G401 (cell line): ENCODE data around the gene ZW10. TPM values are rescaled to one million over a fixed set of nuclear protein-coding genes. Genes with fewer than 3 reads are reported as not detected.
"Not testable (repeated sequence)": the region's sequence is repeated elsewhere in the genome, so short reads cannot be mapped to it uniquely, and the experiment has no call there.

Source experiments
- DNase-seq: peaks from one replicate; pipeline ENCODE4 v3.0.0-alpha.2; 2015; ENCODE audit warnings: low spot score
- in situ Hi-C: cut with HindIII; loops from 2 replicates; pipeline ENCODE4 v1.10.0; 2016; ENCODE audit warnings: low sequenced_read_pairs, mixed read lengths
- total RNA-seq: library from RNA; depleted of rRNA; stranded (reverse); fragments of >200 nt; shearing (Covaris generic); gene quantifications from 2 replicates; pipeline ENCODE4 v1.2.3, GENCODE V29; 2014

The ZW10 gene
- total RNA-seq, 1 experiment from 2014 or later = 29.4 TPM

GRCh38 chr11:113710989-113711388 is 62.5 kb downstream of the ZW10 start:
- no peak for DNase-seq
- in situ Hi-C loops = no loop called here

- in situ Hi-C loops = no loop called here
- peak; percentile 53 for DNase-seq
Observed at GRCh38 chr11:113705871-113706655, 67.4 kb downstream of the ZW10 start, which contains the start of gene TMPRSS5. Gene TMPRSS5 (minus strand): TSS chr11:113706308. CDS start chr11:113706224, 84 bp downstream.

- in situ Hi-C loops, DNase-seq: not testable (repeated sequence)
Observed at GRCh38 chr11:113703551-113703950, 69.9 kb downstream of the ZW10 start.

- in situ Hi-C loops = no loop called here
- no peak for DNase-seq
Observed at GRCh38 chr11:113701491-113701890, 72.0 kb downstream of the ZW10 start.

- no peak for DNase-seq
- in situ Hi-C loops = no loop called here
Observed at GRCh38 chr11:113698515-113698914, 75.0 kb downstream of the ZW10 start.

- in situ Hi-C loops = no loop called here
- DNase-seq = no peak
Observed at GRCh38 chr11:113697756-113698407, 75.6 kb downstream of the ZW10 start.

- DNase-seq = no peak
- in situ Hi-C loops = no loop called here
Observed at GRCh38 chr11:113697111-113697510, 76.4 kb downstream of the ZW10 start.

GRCh38 chr11:113695207-113695606 is 78.3 kb downstream of the ZW10 start:
- in situ Hi-C loops = no loop called here
- no peak for DNase-seq

- no peak for DNase-seq
- in situ Hi-C loops = no loop called here
Observed at GRCh38 chr11:113694390-113694789, 79.1 kb downstream of the ZW10 start.

GRCh38 chr11:113693030-113693429 is 80.5 kb downstream of the ZW10 start:
- in situ Hi-C loops = no loop called here
- DNase-seq = no peak

GRCh38 chr11:113690619-113691569 is 82.6 kb downstream of the ZW10 start:
- DNase-seq = no peak
- in situ Hi-C loops = no loop called here

GRCh38 chr11:113689768-113690618 is 83.5 kb downstream of the ZW10 start:
- DNase-seq = no peak
- in situ Hi-C loops = no loop called here

- no peak for DNase-seq
- in situ Hi-C loops = no loop called here
Observed at GRCh38 chr11:113685654-113686359, 87.7 kb downstream of the ZW10 start.

GRCh38 chr11:113684496-113684895 is 89.0 kb downstream of the ZW10 start:
- no peak for DNase-seq
- in situ Hi-C loops = no loop called here

- DNase-seq = no peak
- in situ Hi-C loops = no loop called here
Observed at GRCh38 chr11:113683481-113684046, 89.9 kb downstream of the ZW10 start.
